OCI-LY7 (cell line): Measurements from ENCODE around the gene GXYLT2. TPM values are rescaled to one million over a fixed set of nuclear protein-coding genes. Genes with fewer than 3 reads are reported as not detected.

Experiments used
- BruUV-seq: library from RNA; stranded (reverse); fragments of 400-500 nt; replicated peaks from 2 replicates; lab custom pipeline; 2021; lab: Mats Ljungman, UMichigan
- CTCF ChIA-PET: fragments of 300-600 bp; sonication (Branson Sonifier 250); formaldehyde crosslinking; loops from one replicate; lab custom pipeline; 2022; ENCODE audit warnings: antibody characterized with exemption; ENCODE audit not compliant: unreplicated experiment; lab: Charles Lee
- POLR2A ChIA-PET: fragments of 300-600 bp; sonication (Branson Sonifier 250); formaldehyde crosslinking; loops from one replicate; lab custom pipeline; 2022; ENCODE audit warnings: antibody characterized with exemption; lab: Charles Lee
- DNase-seq: peaks from one replicate; pipeline ENCODE4 v3.0.0-alpha.2; 2015; ENCODE audit warnings: low spot score
- H2AFZ ChIP-seq: fragments of 200-600 bp; sonication (generic), shearing (Covaris generic); 2 replicates; pipeline ENCODE4 v1.6.1; 2014; ENCODE audit warnings: mild to moderate bottlenecking, antibody characterized with exemption, low read length, moderate library complexity
- H3K27ac ChIP-seq: fragments of 200-600 bp; sonication (generic); 2 replicates; pipeline ENCODE4 v1.5.1; 2014; ENCODE audit warnings: mixed run types, low read depth, mild to moderate bottlenecking, moderate library complexity, low read length, inconsistent platforms; ENCODE audit not compliant: poor library complexity, severe bottlenecking
- H3K36me3 ChIP-seq: fragments of 200-600 bp; sonication (generic); 2 replicates; pipeline ENCODE4 v1.6.1; 2014; ENCODE audit warnings: mild to moderate bottlenecking, antibody characterized with exemption, low read length, moderate library complexity, mixed read lengths; ENCODE audit not compliant: insufficient read depth
- H3K4me1 ChIP-seq: fragments of 200-600 bp; sonication (generic); 2 replicates; pipeline ENCODE4 v1.5.1; 2014; ENCODE audit warnings: mild to moderate bottlenecking, low read length; ENCODE audit not compliant: insufficient read depth, poor library complexity, severe bottlenecking
- H3K4me2 ChIP-seq: fragments of 200-600 bp; sonication (generic); 2 replicates; pipeline ENCODE4 v1.6.1; 2014; ENCODE audit warnings: mild to moderate bottlenecking, low read length
- H3K4me3 ChIP-seq: fragments of 200-600 bp; sonication (generic); 2 replicates; pipeline ENCODE4 v1.5.1; 2014; ENCODE audit warnings: mild to moderate bottlenecking, low read depth, low read length; ENCODE audit not compliant: poor library complexity, severe bottlenecking
- H3K79me2 ChIP-seq: fragments of 200-600 bp; sonication (generic); 2 replicates; pipeline ENCODE4 v1.6.1; 2016; ENCODE audit warnings: low read depth, mild to moderate bottlenecking, low read length, moderate library complexity, mixed read lengths; ENCODE audit not compliant: insufficient read depth
- H3K9me2 ChIP-seq: fragments of 200-600 bp; sonication (generic); 2 replicates; pipeline ENCODE4 v1.6.1; 2016; ENCODE audit warnings: mild to moderate bottlenecking, low read length, mixed read lengths; ENCODE audit not compliant: insufficient read depth
- H3K9me3 ChIP-seq: fragments of 200-600 bp; sonication (generic); 2 replicates; pipeline ENCODE4 v1.6.1; 2014; ENCODE audit warnings: mild to moderate bottlenecking, mixed run types, low read length, mixed read lengths
- H4K20me1 ChIP-seq: fragments of 200-600 bp; sonication (generic); 2 replicates; pipeline ENCODE4 v1.6.1; 2014; ENCODE audit warnings: mild to moderate bottlenecking, antibody characterized with exemption, low read length, moderate library complexity, mixed read lengths; ENCODE audit not compliant: insufficient read depth
- EZH2phosphoT487 ChIP-seq: fragments of 200-600 bp; sonication (generic); IDR thresholded peaks from 2 replicates; pipeline ENCODE4 v1.6.1; 2018; ENCODE audit warnings: low read depth, borderline replicate concordance, mild to moderate bottlenecking, mixed run types, antibody characterized with exemption, low read length, moderate library complexity, mixed read lengths
- intact Hi-C: fragments of 100-400 bp; cut with micrococcal nuclease; formaldehyde crosslinking; loops from one replicate; pipeline ENCODE4 v1.10.0; 2022; ENCODE audit not compliant: unreplicated experiment
- total RNA-seq, 2 experiments: library from RNA; depleted of rRNA in 1 of 2; stranded (reverse); fragments of >200 nt in 1 of 2; shearing (Covaris generic) in 1 of 2; gene quantifications; 2 replicates each; pipeline ENCODE4 v1.2.3, GENCODE V29; 2014 to 2022
- TF ChIP-seq, protein P1 (sequence below): fragments of 200-600 bp; sonication (generic); conservative IDR thresholded peaks from 2 replicates; pipeline ENCODE4 v1.5.1; 2014; ENCODE audit warnings: mild to moderate bottlenecking, antibody characterized with exemption, low read length, moderate library complexity, mixed read lengths

Gene GXYLT2
- total RNA-seq, 2 experiments from 2014 or later, result not detected

- no peaks in the 10 kb centered on the region for H4K20me1 ChIP-seq
- CTCF ChIA-PET, result no interaction called here
- no peak overlapping the region for H3K4me3 ChIP-seq
- no peak overlapping the region for H3K27ac ChIP-seq
- H3K9me2 ChIP-seq, result no peaks in the 10 kb centered on the region
- no peak for TF ChIP-seq EZH2phosphoT487
- TF ChIP-seq, protein P1, sequence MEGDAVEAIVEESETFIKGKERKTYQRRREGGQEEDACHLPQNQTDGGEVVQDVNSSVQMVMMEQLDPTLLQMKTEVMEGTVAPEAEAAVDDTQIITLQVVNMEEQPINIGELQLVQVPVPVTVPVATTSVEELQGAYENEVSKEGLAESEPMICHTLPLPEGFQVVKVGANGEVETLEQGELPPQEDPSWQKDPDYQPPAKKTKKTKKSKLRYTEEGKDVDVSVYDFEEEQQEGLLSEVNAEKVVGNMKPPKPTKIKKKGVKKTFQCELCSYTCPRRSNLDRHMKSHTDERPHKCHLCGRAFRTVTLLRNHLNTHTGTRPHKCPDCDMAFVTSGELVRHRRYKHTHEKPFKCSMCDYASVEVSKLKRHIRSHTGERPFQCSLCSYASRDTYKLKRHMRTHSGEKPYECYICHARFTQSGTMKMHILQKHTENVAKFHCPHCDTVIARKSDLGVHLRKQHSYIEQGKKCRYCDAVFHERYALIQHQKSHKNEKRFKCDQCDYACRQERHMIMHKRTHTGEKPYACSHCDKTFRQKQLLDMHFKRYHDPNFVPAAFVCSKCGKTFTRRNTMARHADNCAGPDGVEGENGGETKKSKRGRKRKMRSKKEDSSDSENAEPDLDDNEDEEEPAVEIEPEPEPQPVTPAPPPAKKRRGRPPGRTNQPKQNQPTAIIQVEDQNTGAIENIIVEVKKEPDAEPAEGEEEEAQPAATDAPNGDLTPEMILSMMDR, result no peak
- H3K4me2 ChIP-seq, result no peak overlapping the region
- H3K9me3 ChIP-seq, result no peaks in the 10 kb centered on the region
- intact Hi-C loops, result no loop called here
- H2AFZ ChIP-seq, result no peak overlapping the region
- no TSS peak for BruUV-seq
- DNase-seq, result no peak
- no peaks in the 10 kb centered on the region for H3K4me1 ChIP-seq
- H3K36me3 ChIP-seq, result no peaks in the 10 kb centered on the region
- H3K79me2 ChIP-seq, result no peaks in the 10 kb centered on the region
- POLR2A ChIA-PET, result no interaction called here
These were observed 16.3 kb downstream of the GXYLT2 start for GRCh38 chr3:72904163-72904562.

- H3K36me3 ChIP-seq, result no peaks in the 10 kb centered on the region
- no peak overlapping the region for H3K4me3 ChIP-seq
- CTCF ChIA-PET, result no interaction called here
- no peak overlapping the region for H3K4me2 ChIP-seq
- POLR2A ChIA-PET, result interaction anchor here (0.5 to 1.1 kb wide), 4 partner anchors 14 to 60 kb away, joined by 3 to 4 read pairs (median 4); no protein-coding TSS in a partner anchor
- DNase-seq, result no peak
- TF ChIP-seq, protein P1, result no peak
- no peak for TF ChIP-seq EZH2phosphoT487
- BruUV-seq, result no TSS peak
- no peak overlapping the region for H3K27ac ChIP-seq
- no peak overlapping the region for H2AFZ ChIP-seq
- H3K4me1 ChIP-seq, result no peaks in the 10 kb centered on the region
- H3K79me2 ChIP-seq, result no peaks in the 10 kb centered on the region
- no peaks in the 10 kb centered on the region for H3K9me3 ChIP-seq
- H3K9me2 ChIP-seq, result no peaks in the 10 kb centered on the region
- intact Hi-C loops, result no loop called here
- no peaks in the 10 kb centered on the region for H4K20me1 ChIP-seq
These were observed 18.3 kb downstream of the GXYLT2 start for GRCh38 chr3:72906154-72906553.

DNA sequence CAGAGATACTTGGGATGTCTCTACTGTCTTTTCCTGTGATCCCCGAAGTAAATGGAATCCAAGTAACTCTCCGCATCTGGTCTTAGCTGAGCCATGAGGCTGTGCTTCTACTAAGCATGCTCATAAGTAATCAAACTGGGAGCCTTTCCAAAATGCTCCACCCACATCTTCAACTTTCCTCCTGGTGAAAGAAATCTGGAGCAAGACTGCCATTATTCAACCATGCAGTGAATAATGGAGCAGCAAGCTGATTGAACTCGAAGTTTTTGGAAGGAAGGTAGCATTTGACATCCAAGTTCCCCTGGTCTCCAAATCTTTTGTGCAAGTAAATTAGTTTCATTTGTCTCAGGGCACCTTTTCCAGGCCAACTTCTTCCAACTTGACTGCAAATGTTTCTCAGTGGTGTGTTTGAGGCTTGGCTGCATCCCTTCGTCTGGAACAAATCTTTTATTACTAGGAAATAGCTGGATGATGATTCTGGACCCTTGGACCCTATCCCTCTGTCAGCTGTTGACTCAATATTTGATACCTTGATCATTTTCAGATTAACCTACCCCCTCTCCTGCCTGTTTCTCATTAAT is 19.4 kb downstream of the GXYLT2 start:
- H3K9me3 ChIP-seq, result no peaks in the 10 kb centered on the region
- H3K27ac ChIP-seq, result no peak overlapping the region
- H3K79me2 ChIP-seq, result no peaks in the 10 kb centered on the region
- DNase-seq, result no peak
- ChIA-PET CTCF (no interaction called here), POLR2A (no interaction called here)
- H4K20me1 ChIP-seq, result no peaks in the 10 kb centered on the region
- H3K4me2 ChIP-seq, result no peak overlapping the region
- no peak overlapping the region for H3K4me3 ChIP-seq
- H3K4me1 ChIP-seq, result no peaks in the 10 kb centered on the region
- BruUV-seq, result no TSS peak
- no peaks in the 10 kb centered on the region for H3K36me3 ChIP-seq
- intact Hi-C loops, result no loop called here
- TF ChIP-seq EZH2phosphoT487, result no peak
- TF ChIP-seq, protein P1, result no peak
- no peak overlapping the region for H2AFZ ChIP-seq
- no peaks in the 10 kb centered on the region for H3K9me2 ChIP-seq
